Thyroid gland (tissue), 4 donors: Measurements from ENCODE around the gene ODAD2. TPM values are rescaled to one million over a fixed set of nuclear protein-coding genes. Genes with fewer than 3 reads are reported as not detected.

Source experiments
- DNase-seq, 2 donors: peaks; one replicate each; pipeline ENCODE4 v3.0.0-alpha.2; 2019
- H3K27ac ChIP-seq, 3 donors: fragments of 200-600 bp; sonication (generic); 1 replicate in 2 of 3; 2 replicates in 1 of 3; pipeline ENCODE4 v1.5.1; 2016 to 2019; ENCODE audit warnings: mild to moderate bottlenecking in 1 of 3, moderate library complexity in 1 of 3
- H3K27me3 ChIP-seq: fragments of 200-600 bp; sonication (generic); one replicate; pipeline ENCODE4 v1.5.1; 2019
- H3K36me3 ChIP-seq, 2 donors: fragments of 200-600 bp; sonication (generic); one replicate each; pipeline ENCODE4 v1.5.1; 2016 to 2019
- H3K4me1 ChIP-seq, 2 donors: fragments of 200-600 bp; sonication (generic); one replicate each; pipeline ENCODE4 v1.5.1; 2017 to 2019
- H3K4me3 ChIP-seq, 3 donors: fragments of 200-600 bp; sonication (generic); replicated peaks in 1 of 3; 1 replicate in 2 of 3; 2 replicates in 1 of 3; pipeline ENCODE4 v1.5.1; 2016; ENCODE audit warnings: mild to moderate bottlenecking in 1 of 3
- H3K9me3 ChIP-seq: fragments of 200-600 bp; sonication (generic); one replicate; pipeline ENCODE4 v1.5.1; 2017
- POLR2A ChIP-seq, 2 donors: fragments of 450-650 bp; IDR thresholded peaks; one replicate each; pipeline ENCODE4 v1.6.1; 2017; ENCODE audit warnings: antibody characterized with exemption in 2 of 2, mild to moderate bottlenecking in 2 of 2, moderate library complexity in 1 of 2
- WGBS, 2 donors: methylation state at CpG; one replicate each; pipeline ENCODE4 v1.1.5; 2017; 5-methylcytosine and 5-hydroxymethylcytosine counted together
- intact Hi-C: fragments of 100-400 bp; cut with DNase I; formaldehyde crosslinking; loops from one replicate; pipeline ENCODE4 v1.15.1; 2023
- total RNA-seq, 4 donors: library from RNA; depleted of rRNA; stranded (reverse); fragments of >200 nt; gene quantifications; one replicate each; pipeline ENCODE4 v1.2.3, GENCODE V29; 2016
- TF ChIP-seq, protein P1 (sequence below), 6 experiments: fragments of 200-600 bp in 3 of 6; fragments of 450-650 bp in 3 of 6; sonication (generic) in 3 of 6; IDR thresholded peaks; one replicate each; pipeline ENCODE4 v1.5.1; 2016 to 2019; ENCODE audit warnings: antibody characterized with exemption in 6 of 6, mild to moderate bottlenecking in 2 of 6, inconsistent platforms in 1 of 6, moderate library complexity in 1 of 6

ODAD2 gene
- total RNA-seq, 4 donors from 2014 or later: 0.11 to 0.50 TPM; not detected in 2

DNA sequence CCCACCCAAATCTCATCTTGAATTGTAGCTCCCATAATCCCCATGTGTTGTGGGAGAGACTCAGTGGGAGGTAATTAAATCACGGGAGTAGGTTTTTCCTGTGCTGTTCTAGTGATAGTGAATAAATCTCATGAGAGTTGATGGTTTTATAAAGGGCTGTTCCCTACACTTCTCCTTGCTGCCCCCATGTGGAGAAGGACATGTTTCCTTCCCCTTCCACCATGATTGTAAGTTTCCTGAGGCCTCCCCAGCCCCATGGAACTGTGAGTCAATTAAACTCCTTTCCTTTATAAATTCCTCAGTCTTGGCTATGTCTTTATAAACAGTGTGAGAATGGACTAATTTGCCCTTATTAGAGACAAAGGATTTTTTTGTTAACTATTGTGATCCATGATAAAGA, 204.7 kb downstream of the ODAD2 start:
- WGBS, 2 donors: 50 to 54% methylated on average over 1 of the region's 1 CpG
- H3K36me3 ChIP-seq: no peaks in the 10 kb centered on the region
- H3K27ac ChIP-seq: no peak overlapping the region
- no peak overlapping the region for H3K4me3 ChIP-seq
- H3K9me3 ChIP-seq: no peaks in the 10 kb centered on the region
- H3K27me3 ChIP-seq: no peaks in the 10 kb centered on the region
- intact Hi-C loops: no loop called here
- TF ChIP-seq, protein P1, sequence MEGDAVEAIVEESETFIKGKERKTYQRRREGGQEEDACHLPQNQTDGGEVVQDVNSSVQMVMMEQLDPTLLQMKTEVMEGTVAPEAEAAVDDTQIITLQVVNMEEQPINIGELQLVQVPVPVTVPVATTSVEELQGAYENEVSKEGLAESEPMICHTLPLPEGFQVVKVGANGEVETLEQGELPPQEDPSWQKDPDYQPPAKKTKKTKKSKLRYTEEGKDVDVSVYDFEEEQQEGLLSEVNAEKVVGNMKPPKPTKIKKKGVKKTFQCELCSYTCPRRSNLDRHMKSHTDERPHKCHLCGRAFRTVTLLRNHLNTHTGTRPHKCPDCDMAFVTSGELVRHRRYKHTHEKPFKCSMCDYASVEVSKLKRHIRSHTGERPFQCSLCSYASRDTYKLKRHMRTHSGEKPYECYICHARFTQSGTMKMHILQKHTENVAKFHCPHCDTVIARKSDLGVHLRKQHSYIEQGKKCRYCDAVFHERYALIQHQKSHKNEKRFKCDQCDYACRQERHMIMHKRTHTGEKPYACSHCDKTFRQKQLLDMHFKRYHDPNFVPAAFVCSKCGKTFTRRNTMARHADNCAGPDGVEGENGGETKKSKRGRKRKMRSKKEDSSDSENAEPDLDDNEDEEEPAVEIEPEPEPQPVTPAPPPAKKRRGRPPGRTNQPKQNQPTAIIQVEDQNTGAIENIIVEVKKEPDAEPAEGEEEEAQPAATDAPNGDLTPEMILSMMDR (IDR thresholded peaks at IDR 0.05): peak in 1 of 6 experiments; percentile 13
- TF ChIP-seq POLR2A (IDR thresholded peaks at IDR 0.05): no peak
- H3K4me1 ChIP-seq: no peaks in the 10 kb centered on the region
- DNase-seq: no peak

DNA sequence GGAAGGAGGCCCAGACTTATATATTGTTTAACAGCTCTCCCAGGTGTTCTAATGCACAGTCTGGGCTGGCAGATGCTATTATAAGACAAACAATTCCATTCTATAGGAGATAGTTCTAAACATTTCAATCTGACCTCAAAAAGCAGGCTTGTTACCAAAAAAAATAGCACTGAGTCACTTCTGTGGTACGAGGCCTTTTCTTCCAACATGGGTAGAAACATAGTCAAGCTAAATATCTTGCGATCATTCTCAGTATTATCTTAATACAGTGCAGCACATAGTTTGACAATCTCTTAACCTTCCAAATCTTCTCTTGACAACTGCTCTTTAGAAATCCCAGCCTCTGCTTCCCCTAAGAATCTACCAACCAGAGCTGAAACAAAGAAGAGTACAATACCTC, 206.7 kb downstream of the ODAD2 start:
- intact Hi-C loops: no loop called here
- TF ChIP-seq, protein P1 (IDR thresholded peaks at IDR 0.05): no peak
- no peak for TF ChIP-seq POLR2A (IDR thresholded peaks at IDR 0.05)
- H3K27ac ChIP-seq: no peak overlapping the region

DNA sequence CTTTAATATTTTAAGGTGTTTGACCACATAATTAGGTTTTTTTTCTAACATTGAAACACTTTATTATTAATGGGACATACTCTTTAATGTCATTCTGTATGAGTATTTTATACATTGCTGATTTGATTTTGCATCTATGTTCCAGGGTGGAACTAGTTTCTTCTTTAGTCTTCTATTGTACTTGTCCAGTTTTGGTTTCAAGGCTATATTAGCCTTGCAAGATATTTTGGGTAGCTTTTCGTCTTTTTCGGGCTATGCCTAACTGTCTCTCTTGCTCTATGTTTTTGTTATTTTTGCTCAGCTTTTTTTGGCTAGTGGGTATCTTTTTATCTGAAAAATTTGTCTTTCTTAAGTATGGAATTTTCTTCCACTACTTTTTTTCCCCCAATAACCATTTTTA, 214.6 kb downstream of the ODAD2 start:
- intact Hi-C loops: no loop called here
- Histone ChIP-seq H3K36me3 (no peaks in the 10 kb centered on the region), H3K4me3 (no peak overlapping the region), H3K4me1 (no peaks in the 10 kb centered on the region), H3K27me3 (no peaks in the 10 kb centered on the region), H3K9me3 (no peaks in the 10 kb centered on the region), H3K27ac (no peak overlapping the region)
- 74 to 91% methylated on average over 2 of the region's 2 CpGs for WGBS, 2 donors
- TF ChIP-seq, protein P1 (IDR thresholded peaks at IDR 0.05): no peak
- no peak for TF ChIP-seq POLR2A (IDR thresholded peaks at IDR 0.05)
- DNase-seq: no peak

More for the DNA sequence above, 206.7 kb downstream of the ODAD2 start:
- no peak for DNase-seq
- no peaks in the 10 kb centered on the region for H3K9me3 ChIP-seq
- H3K27me3 ChIP-seq: no peaks in the 10 kb centered on the region
- H3K36me3 ChIP-seq: no peaks in the 10 kb centered on the region
- 80 to 84% methylated on average over 2 of the region's 2 CpGs for whole genome bisulfite sequencing, 2 donors
- no peaks in the 10 kb centered on the region for H3K4me1 ChIP-seq
- no peak overlapping the region for H3K4me3 ChIP-seq

DNA sequence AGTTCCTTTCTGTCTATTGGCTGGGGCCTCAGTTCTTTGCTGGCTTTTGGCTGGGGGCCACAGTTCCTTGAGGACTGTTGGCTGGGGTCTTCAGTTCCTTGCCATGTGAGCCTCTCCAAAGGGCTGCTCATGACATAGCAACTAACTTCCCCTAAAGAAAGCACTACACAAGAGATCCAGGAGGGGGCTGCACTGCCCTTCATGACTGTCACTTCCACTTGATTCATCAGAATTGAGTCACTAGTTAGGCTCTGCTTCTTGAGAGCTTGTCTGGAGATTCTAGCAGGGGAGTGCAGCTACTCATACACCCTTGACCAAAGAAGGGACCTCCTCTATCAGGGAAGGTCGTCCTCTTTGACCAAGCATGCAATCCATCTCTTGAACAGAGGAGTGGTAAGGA, 215.2 kb downstream of the ODAD2 start:
- H3K9me3 ChIP-seq: no peaks in the 10 kb centered on the region
- H3K4me3 ChIP-seq: no peak overlapping the region
- no peaks in the 10 kb centered on the region for H3K36me3 ChIP-seq
- H3K27me3 ChIP-seq: no peaks in the 10 kb centered on the region
- no peaks in the 10 kb centered on the region for H3K4me1 ChIP-seq
- intact Hi-C loops: no loop called here
- WGBS, 2 donors: 10 to 15% methylated on average over 1 of the region's 1 CpG
- TF ChIP-seq POLR2A (IDR thresholded peaks at IDR 0.05): no peak
- TF ChIP-seq, protein P1 (IDR thresholded peaks at IDR 0.05): peak in 4 of 6 experiments; percentile 29 to 41 (median 37)
- H3K27ac ChIP-seq: no peak overlapping the region
- DNase-seq: peak; percentile 33 to 43

DNA sequence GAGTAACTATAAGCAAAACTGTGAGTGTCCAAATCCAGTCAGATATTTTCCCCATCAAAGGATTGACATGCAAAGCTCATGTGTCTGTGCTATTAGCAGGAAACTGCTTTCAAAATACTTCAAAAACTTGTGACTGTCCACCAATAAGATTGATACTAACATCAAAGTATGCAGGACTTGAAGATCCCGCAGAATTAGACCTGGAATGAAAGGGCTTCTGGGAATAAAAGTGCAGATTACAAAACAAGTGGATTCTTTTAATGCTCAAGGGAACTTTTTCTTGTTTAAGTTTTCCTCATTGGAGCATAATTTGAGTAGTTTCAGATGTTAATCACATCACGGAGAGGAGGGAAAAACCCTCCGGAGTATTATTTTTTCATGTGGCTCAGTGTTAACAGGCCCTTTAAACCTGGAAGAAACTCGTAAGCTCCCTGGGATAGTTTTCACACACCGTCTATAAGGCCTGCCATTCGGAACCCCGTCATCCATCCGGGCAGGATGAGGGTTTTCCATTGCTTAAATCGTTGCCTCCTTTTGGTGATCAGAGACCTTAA, 219.3 kb downstream of the ODAD2 start:
- H3K27me3 ChIP-seq: no peaks in the 10 kb centered on the region
- no peak overlapping the region for H3K4me3 ChIP-seq
- TF ChIP-seq, protein P1 (IDR thresholded peaks at IDR 0.05): no peak
- TF ChIP-seq POLR2A (IDR thresholded peaks at IDR 0.05): no peak
- DNase-seq: no peak
- intact Hi-C loops: no loop called here
- H3K36me3 ChIP-seq: no peaks in the 10 kb centered on the region
- H3K4me1 ChIP-seq: no peaks in the 10 kb centered on the region
- no peak overlapping the region for H3K27ac ChIP-seq
- WGBS, 2 donors: 71 to 73% methylated on average over 9 of the region's 9 CpGs
- H3K9me3 ChIP-seq: no peaks in the 10 kb centered on the region
